Skin epidermis (tissue), 12 donors: ENCODE measurements around the gene TMEM273.
A peak's percentile ranks its signal among the peaks of the same experiment; 100 is the strongest.

Source experiments
- H3K27ac ChIP-seq, 21 experiments: fragments of 200-600 bp; sonication (generic) in 11 of 21; one replicate each; pipeline ENCODE4 v1.5.0; 2020; ENCODE audit warnings: mild to moderate bottlenecking in 3 of 21, inconsistent platforms in 2 of 21, moderate library complexity in 2 of 21
- H3K4me3 ChIP-seq, 7 experiments: fragments of 200-600 bp; sonication (generic) in 2 of 7; one replicate each; pipeline ENCODE4 v1.5.0; 2020; ENCODE audit warnings: inconsistent platforms in 2 of 7, mild to moderate bottlenecking in 2 of 7, moderate library complexity in 1 of 7

Gene TMEM273

DNA sequence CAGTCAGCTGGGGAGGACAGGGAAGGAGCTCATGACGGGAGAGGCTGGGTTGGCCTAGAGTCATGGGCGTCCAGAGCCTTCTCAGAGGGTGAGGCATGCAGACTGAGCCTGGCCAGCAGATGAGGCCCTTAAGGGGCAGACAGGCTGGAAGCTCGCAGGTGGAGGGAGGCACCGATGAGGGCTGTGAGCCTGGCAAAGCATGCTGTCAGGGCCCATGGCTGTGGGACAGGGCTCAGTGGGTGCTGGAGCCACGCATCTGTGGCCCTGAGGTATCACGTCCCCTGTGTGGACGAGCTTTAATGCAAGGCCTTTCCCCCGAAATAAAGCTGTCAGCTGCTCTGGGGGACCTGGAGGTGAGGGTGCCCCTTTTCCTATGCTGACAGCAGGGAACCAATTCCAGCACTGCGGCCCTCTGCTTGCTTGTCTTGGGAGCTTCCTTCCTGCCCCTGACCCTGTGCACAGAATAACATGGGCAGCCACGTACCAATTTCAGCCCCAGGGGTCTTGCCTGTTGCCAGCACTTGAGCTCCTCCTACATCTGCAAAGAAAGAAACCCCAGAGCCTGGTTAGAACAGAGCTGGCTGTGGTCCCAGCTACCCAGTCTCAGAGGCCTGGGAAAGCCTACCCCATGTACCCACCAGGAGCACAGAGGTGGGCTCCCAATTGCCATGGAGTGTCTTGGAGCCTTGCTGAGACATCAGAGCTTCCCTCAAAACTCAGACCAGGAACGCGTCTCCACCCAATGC lies 20.6 kb downstream of the TMEM273 start:
- no peak overlapping the region for H3K27ac ChIP-seq
- no peak overlapping the region for H3K4me3 ChIP-seq

DNA sequence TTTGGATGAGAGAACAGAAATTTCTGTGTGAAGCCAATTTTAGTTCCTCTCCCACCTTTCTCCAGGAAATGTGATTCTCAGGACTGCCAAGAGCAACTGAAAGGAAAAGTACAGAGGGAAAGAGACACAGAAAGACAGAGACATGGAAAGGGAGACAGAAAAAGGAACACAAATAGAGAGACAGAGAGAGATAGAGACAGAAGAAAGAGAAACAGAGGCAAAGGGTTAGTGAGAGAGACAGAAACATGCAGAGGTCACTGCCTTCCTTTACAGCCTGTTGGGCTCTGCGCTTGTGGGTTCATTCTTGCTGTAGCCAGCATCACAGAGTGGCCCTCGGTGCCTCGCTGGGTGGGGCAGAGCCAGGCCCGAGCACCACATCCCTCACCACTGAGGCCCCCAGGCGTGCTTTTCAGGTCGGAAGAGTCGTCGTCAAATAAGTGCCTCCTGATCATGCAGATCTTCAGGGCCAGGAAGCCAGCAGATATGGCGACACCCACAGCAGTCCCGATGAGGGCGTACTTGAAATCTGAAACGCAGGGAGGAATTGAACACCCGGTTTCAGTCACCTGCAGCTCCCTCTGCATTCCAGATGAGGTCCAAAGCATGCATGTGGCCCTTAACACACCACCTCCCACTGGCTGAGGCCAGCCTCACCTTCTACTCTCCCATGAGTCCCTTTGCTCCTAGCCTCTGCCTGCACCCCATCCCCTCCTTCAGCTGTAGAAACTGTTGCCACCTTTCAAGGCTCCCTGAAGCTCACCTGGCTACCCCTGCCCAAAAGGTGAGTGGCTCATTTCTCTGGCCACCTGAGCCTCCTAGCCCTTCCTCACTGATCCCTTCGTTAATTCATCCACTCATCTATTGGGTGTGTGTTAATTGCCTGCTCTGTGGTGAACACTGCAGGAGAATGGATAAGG lies 21.4 kb downstream of the TMEM273 start:
- H3K4me3 ChIP-seq, result no peak overlapping the region
- no peak overlapping the region for H3K27ac ChIP-seq

DNA sequence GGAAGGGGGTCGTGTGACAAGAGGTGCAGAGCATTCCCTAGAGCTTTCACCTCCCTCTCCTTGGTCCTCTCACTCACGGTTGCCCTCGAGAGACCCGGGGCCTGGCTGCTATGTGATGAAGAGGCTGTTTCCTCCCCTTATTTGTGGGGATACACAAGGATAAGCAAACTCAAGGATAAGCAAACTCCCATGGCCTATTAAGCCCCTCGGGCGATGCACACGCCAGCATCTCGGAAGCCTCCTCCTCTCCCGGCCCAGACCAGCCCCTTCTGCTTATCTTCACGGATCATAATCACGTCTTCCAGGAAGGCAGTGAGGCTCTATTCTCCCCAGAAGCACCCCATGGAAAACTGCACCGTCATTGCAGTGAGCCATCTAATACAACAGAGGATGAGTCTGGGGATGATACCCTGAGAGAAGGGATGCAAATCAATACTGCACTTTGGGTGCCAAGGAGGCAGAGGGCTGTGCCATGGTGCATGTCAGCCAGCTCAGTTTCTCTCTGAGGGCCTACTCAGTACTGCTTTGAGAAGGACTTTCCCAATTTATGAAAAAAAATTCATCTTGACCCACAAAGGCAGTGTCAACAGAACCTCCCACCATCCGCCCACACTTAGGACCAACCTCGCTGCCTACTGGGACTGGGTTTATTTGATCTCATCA lies 22.2 kb downstream of the TMEM273 start:
- Histone ChIP-seq H3K4me3 (no peak overlapping the region), H3K27ac (no peak overlapping the region)

DNA sequence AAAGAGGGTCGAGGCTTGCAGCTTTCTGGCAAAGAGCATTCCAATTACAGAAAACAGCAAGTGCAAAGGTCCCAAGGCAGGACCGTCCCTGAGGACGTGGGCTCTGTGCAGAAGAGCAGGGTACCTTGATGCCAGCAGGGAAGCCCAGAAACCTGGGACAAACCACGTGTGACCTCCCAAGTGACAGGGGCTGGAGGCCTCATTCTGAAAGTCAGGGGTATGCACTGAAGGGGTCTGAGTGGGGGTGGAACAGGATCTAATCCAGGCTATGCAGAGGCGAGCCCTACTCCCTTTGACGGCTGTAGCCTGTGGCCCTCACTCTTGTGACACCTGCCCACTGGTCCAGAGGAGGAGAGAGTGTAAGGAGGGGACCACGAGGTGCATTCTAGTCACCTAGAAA lies 22.9 kb downstream of the TMEM273 start:
- H3K27ac ChIP-seq, result no peak overlapping the region
- H3K4me3 ChIP-seq, result no peak overlapping the region

DNA sequence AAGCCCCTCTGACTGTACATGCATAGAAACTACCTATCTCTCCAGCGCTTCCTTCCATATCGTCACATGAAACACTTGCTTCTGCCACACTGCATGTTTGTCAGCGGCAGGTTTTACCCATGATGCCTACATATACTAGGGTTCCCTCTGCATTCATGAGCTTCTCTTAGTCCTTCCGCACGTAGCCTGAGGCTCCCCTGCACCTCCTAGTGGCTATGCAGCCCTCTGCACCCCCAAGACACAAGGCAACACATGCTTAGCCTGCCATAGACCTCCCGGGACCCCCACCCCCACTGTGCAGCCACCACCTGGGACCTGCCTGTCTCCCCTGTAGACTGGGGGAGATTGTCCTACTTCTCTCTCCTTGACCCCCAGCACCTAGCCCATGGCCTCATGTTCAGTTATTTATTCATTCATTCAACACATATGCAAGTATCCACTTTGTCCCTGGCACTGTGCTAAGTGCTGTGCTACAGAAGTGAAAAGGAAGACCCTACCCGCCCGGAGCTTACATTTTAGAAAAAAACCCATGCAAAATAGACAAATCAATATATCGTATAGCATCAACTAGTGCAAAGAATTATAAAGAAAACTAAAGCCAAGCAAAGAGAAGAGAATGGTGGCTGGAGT lies 23.5 kb downstream of the TMEM273 start:
- no peak overlapping the region for H3K4me3 ChIP-seq
- no peak overlapping the region for H3K27ac ChIP-seq

DNA sequence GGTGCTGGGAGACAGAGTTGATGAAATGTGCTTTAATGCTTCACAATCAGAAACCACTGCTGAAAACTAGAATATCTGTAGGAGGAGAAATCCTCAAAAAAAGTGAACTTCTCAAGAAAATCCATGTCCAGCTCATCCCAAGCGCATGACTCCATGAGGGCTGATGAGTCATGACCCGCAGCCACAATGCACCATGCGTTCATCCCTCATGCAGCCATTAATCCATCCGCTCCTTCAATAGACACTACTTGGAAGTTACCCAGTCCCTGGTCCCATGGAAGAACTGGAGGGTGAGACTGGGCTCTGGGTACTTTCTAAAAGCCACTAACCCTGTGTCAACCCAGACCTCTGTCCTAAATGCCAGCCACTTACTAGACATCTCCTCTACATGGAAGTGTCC lies 24.4 kb downstream of the TMEM273 start:
- no peak overlapping the region for H3K4me3 ChIP-seq

DNA sequence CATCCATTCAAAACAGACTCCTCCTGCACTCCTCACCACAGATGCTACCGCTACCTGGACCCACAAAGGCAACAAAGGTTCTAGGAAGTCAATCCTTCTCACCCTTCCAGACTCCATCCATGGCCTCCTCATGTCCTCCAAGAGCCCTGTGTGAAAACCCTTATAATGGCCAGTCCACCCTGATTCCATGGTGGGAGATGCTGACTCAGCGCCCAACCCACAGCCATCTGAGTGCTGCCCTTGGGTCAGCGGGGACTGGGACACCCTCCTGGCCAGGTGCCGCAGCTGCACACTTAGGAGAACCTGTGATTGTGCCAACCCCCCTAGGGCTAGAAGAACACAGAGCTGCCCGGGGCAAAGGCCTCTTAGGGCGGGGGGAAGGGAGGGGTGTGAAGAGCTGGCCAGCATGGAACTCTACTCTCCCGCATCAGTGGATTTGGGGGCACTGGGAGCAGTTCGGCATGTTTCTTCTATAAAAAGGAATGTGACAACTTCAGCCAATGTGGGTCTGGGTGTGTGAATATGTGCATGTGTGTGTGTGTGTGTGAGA lies 25.4 kb downstream of the TMEM273 start:
- no peak overlapping the region for H3K4me3 ChIP-seq
- H3K27ac ChIP-seq, result peak overlapping the region in 1 of 21 experiments; percentile 33

More for the DNA sequence above, 24.4 kb downstream of the TMEM273 start:
- peak overlapping the region in 2 of 21 experiments; percentile 33 to 43 for H3K27ac ChIP-seq

DNA sequence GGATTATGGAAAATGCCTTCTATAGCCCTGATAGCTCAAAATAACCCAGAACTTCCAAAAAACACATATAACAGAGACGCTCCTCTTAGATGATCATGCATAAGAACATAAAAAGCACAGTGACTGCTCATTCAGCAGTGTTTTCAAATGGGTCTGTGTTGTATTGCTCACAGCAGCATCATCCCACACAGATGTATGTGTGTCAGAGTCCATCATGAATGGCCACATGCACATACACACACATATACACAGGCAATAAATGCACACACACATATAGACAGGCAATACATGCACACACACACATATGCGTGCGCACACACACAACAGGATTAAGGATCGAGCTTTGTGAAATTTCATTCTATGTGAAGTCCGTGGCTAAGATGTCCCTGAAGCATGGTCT lies 26.1 kb downstream of the TMEM273 start:
- Histone ChIP-seq H3K27ac (no peak overlapping the region), H3K4me3 (no peak overlapping the region)

DNA sequence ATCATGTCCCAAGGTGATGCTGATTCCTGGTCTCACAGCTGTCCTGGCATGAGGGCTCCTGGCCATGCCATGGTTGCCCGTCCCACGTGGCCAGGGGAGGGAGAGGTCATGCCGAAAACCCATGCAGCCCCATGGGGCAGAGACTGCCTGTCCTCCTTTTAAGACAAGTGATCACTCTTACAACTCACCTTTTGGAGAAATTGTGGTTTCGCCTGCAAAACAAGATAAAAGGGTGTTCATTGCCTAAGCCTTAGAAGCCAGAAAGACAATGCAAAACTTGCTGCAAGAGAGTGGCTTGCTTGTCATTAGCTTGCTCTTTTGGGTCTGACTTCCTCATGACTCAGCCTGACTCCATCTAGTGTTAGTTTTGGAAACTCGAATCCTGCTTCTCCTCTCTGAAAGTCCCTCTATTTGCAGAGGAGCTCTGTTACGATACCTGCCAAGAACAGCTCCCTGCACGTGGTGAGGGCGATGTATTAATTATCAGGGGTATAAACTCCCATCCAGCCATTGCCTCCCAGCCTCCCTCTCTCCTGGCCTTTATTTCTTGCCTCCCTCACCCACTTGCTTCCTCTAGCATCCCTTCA lies 26.7 kb downstream of the TMEM273 start:
- H3K4me3 ChIP-seq, result no peak overlapping the region
- no peak overlapping the region for H3K27ac ChIP-seq

DNA sequence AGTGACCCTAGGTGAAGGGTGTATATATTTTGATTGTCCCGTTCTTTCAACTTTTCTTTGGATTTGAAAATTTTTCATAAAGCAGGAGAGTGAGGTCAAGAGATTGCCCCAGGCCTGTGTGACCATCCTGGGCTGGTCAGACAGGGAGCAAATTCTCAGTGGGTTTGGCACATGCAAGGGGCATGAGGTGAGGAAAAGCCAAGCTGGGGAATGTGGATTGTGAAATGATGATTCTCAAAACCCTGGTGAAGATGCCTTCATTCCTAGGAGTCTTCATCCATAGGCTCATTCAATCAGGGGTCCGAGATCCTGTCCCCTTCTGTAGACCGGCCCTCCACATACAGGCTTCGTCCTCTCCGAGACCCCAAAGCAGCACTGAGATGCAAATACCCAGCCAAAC lies 27.4 kb downstream of the TMEM273 start:
- Histone ChIP-seq H3K4me3 (no peak overlapping the region), H3K27ac (no peak overlapping the region)

DNA sequence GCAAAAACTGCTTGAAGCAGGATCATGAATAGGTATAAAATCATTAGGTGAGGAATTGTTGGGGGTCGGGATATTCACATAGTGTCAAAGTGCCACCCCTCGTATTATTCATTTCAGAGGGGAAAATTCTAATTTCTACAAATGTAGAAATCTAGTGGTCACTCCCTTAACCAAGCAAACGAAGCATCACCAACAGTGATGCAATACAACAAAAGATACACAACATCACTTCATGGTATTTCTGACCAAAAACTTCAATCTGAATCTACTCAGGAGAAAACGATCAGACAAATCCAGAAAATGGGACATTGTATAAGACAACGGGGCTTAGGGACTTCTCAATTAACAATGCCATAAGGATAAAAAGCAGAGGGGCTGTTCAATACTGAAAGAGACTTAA lies 28.1 kb downstream of the TMEM273 start:
- H3K27ac ChIP-seq, result no peak overlapping the region
- no peak overlapping the region for H3K4me3 ChIP-seq

DNA sequence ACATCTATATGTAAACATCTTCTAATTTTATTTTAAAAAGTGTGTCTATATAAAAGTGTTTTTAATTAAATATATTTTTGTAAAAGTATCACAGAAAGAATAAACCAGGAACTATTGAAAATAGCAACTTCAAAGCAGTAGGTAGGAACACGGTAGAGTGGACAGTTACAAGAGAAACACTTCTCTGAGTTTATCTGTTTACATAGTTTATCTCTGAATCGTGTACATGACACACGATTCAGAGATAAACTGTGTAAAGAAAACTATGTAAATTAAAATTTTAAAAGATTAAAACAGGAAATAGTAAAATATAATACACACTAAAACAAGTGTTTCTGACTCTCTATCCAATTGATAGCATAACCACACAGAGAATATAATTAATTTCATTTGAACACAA lies 29.3 kb downstream of the TMEM273 start:
- no peak overlapping the region for H3K27ac ChIP-seq
- H3K4me3 ChIP-seq, result no peak overlapping the region

DNA sequence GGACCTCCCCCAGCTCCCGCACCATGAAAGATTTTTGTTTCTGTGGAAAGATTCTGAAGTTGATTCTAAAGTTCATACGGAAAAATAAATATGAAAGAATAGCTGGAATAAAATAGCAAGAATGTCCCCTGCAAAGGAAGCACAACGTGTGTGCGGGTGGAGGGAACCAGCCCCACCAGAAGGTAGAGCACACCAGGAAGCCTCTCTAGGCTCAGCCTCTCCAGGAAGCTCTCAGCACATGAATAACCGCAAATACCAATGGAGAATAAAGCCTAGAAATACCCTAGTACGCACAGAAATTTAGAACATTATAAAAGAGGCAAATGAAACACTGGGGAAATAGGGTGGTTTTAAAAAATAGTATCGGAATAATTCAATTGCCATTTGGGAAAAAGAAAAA lies 29.8 kb downstream of the TMEM273 start:
- no peak overlapping the region for H3K4me3 ChIP-seq
- no peak overlapping the region for H3K27ac ChIP-seq

DNA sequence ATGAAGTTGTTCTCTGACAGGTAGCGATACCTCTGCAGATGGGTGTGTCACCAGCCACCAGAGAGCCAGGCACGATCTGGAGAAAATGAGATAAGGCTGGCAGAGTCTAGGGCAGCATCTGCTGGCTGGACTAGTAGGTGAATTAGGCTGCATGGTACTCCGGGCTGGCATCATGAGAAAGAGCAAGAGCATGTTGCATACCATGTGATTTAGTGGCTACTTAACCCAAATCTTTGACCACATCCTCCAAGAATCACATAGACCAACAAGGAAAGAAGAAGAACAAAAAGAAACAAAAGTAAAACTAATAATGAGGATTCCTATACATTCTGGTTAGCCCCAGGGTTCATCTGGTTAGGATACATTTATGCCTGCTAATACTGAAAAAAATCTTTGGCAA lies 31.0 kb downstream of the TMEM273 start:
- Histone ChIP-seq H3K4me3 (no peak overlapping the region), H3K27ac (no peak overlapping the region)

DNA sequence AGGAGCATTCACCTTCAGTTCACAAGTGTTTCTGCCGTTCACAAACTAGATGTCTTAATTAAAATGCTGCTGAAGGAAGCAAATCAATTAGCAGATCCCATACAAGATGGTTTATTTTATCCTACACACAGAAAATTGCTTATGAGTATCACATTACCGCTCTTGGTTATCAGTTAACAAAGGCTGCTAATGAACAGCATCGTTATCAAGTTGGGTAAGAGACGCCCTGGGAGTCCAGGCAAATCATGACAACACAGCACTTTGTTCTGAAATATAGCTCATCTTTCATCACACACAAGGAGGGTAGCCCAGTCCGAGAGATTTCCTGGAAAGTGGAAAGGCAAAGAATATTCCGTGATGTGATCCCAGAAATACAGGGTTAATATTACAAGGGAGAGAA lies 33.5 kb downstream of the TMEM273 start:
- Histone ChIP-seq H3K27ac (no peak overlapping the region), H3K4me3 (no peak overlapping the region)

DNA sequence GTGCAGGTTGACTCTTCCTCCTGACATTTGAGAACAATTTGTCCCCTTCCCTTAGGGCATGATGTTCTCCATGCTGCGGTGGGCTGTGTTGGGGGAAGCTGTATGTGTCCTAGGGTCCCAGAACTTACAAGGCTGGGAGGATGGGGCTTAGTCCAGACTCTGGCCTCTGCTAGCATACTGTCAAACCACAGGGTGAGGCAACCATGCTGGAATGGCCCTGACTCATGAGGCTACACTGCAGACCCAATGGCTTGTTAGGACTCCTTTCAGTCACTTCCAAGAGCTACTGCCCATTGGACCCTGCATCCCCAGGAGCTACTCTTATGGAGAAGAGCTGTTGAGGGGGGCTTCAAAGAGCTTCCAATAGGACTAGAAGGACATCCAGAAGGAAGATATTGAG lies 34.2 kb downstream of the TMEM273 start:
- no peak overlapping the region for H3K27ac ChIP-seq
- H3K4me3 ChIP-seq, result no peak overlapping the region

DNA sequence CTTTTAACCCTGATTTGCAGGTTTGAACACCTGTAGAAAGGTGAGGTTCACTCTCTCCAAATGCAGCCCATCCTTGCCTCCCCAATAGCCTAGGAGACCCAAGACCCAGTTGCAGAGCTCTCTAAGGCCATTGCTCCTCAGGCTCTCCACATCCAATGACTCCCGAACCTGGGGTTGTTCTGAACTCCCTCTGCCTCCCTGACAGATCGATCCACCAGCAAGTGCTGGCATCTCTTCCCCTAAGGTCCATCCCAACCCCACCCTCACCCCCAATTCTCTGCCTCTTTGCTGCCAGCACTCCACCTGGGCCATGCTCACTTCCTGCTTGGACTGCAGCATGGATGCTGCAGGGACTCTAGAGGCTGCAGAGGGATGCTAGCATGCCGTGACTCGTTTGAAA lies 35.1 kb downstream of the TMEM273 start:
- Histone ChIP-seq H3K4me3 (no peak overlapping the region), H3K27ac (no peak overlapping the region)

DNA sequence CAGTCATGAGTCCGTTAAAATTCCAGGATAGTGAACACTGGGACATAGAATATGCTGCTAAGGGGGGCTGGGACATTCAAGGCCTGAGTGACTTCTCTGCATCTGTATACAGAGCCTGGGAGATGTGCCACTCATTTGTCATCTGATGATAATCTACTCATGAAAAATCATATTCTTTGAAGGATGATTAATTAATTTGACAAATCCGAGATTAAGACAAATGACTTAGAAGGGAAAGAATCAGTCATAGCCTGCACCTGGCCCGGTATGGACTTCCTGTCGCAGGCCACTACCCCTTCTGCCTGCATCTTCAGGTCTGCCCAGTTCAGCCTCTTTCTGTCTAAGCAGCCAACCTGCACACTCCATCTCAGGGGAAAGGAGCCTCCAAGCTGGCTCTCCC lies 35.5 kb downstream of the TMEM273 start:
- Histone ChIP-seq H3K4me3 (no peak overlapping the region), H3K27ac (no peak overlapping the region)

DNA sequence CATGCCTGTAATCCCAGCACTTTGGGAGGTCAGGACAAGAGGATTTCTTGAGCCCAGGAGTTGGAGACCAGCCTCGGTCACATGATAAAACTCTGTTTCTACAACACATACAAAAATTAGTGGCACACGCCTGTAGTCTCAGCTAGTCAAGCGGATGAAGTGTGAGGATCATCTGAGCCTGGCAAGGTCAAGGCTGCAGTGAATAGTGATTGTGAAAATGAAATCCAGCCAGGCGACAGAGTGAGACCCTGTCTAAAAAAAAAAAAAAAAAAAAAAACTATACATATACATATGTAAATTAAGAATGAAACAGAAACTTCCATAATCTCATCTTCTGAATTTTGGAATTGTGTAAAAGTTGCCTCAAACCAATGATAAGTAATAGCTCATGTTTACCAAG lies 36.2 kb downstream of the TMEM273 start:
- H3K4me3 ChIP-seq, result no peak overlapping the region
- no peak overlapping the region for H3K27ac ChIP-seq

DNA sequence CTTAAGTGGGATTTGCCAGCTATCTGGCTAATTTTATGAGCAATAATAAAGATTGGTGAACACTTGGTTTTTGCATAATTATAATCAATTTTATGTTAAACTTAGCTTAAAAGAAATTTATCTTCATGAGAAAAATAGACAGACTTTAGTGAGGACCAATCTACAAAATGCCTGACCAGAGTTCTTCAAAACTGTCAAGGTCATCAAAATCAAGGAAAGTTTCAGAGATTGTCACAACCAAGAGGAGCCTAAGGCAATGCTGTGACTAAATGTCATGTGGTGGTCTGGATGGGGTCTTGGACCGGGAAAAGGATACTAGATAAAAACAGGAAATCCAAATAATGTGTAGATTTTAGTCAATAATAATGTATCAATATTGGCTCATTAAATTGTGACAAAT lies 36.7 kb downstream of the TMEM273 start:
- no peak overlapping the region for H3K4me3 ChIP-seq
- H3K27ac ChIP-seq, result peak overlapping the region in 1 of 21 experiments; percentile 24
